ENCODE results near the gene MEIKIN. TPM values are rescaled to one million over a fixed set of nuclear protein-coding genes. Genes with fewer than 3 reads are reported as not detected.
A peak's percentile ranks its signal among the peaks of the same experiment; 100 is the strongest.
"Not testable (repeated sequence)": the region's sequence is repeated elsewhere in the genome, so short reads cannot be mapped to it uniquely, and the experiment has no call there.

MEIKIN gene
- total RNA-seq, 2 experiments from 2014 or later, result 1.1 to 2.2 TPM

- CTCF ChIA-PET, result no interaction called here
- H3K4me3 Mint-ChIP-seq, result no peak overlapping the region
- H3K36me3 Mint-ChIP-seq (ENCODE audit: low read depth), result peaks cover 6% of the 10 kb centered on the region
- no peak overlapping the region for H3K27ac Mint-ChIP-seq
- POLR2A ChIA-PET, result no interaction called here
- H3K4me1 Mint-ChIP-seq, result no peaks in the 10 kb centered on the region
- peaks cover 3% of the 10 kb centered on the region for H3K27me3 Mint-ChIP-seq
- H3K9me3 Mint-ChIP-seq, result no peaks in the 10 kb centered on the region
- no peak for DNase-seq
Observed at GRCh38 chr5:131916481-131916880, 29.0 kb downstream of the MEIKIN start.

GRCh38 chr5:131914472-131914871 is 31.0 kb downstream of the MEIKIN start:
- Mint-ChIP-seq H3K9me3 (peaks cover 6% of the 10 kb centered on the region), H3K27ac (no peak overlapping the region), H3K4me3 (no peak overlapping the region), H3K4me1 (no peaks in the 10 kb centered on the region), H3K36me3 (ENCODE audit: low read depth) (peaks cover 7% of the 10 kb centered on the region), H3K27me3 (peaks cover 10% of the 10 kb centered on the region)
- ChIA-PET CTCF (no interaction called here), POLR2A (no interaction called here)
- DNase-seq, result no peak

- Mint-ChIP-seq H3K9me3 (peaks cover 13% of the 10 kb centered on the region), H3K4me3 (no peak overlapping the region), H3K27ac (no peak overlapping the region), H3K36me3 (ENCODE audit: low read depth) (peaks cover 8% of the 10 kb centered on the region), H3K4me1 (no peaks in the 10 kb centered on the region), H3K27me3 (peaks cover 11% of the 10 kb centered on the region)
- no peak for DNase-seq
- ChIA-PET POLR2A (no interaction called here), CTCF (interaction anchor here (0.8 kb wide), 1 partner anchor 94 kb away, joined by 4 read pairs; no protein-coding TSS in a partner anchor)
Observed at GRCh38 chr5:131913603-131914002, 31.9 kb downstream of the MEIKIN start.

- DNase-seq, result no peak
- Mint-ChIP-seq H3K36me3 (ENCODE audit: low read depth) (peaks cover 58% of the 10 kb centered on the region), H3K9me3 (peaks cover 58% of the 10 kb centered on the region), H3K4me1 (peaks cover 27% of the 10 kb centered on the region), H3K27me3 (peaks cover 14% of the 10 kb centered on the region), H3K27ac (no peak overlapping the region), H3K4me3 (no peak overlapping the region)
- CTCF ChIA-PET, result no interaction called here
- POLR2A ChIA-PET, result no interaction called here
Observed at GRCh38 chr5:131906668-131907067, 38.8 kb downstream of the MEIKIN start.

GRCh38 chr5:131902266-131902665 is 43.2 kb downstream of the MEIKIN start:
- CTCF ChIA-PET, H3K4me3 Mint-ChIP-seq, H3K27me3 Mint-ChIP-seq, POLR2A ChIA-PET: not testable (repeated sequence)
- peaks cover 59% of the 10 kb centered on the region for H3K36me3 Mint-ChIP-seq (ENCODE audit: low read depth)
- peak overlapping the region; percentile 82 for H3K27ac Mint-ChIP-seq
- H3K4me1 Mint-ChIP-seq, result peaks cover 35% of the 10 kb centered on the region
- DNase-seq, result peak; percentile 42
- H3K9me3 Mint-ChIP-seq, result peaks cover 73% of the 10 kb centered on the region

GRCh38 chr5:131899686-131900085 is 45.8 kb downstream of the MEIKIN start:
- no peak for DNase-seq
- Mint-ChIP-seq H3K27me3 (peaks cover 15% of the 10 kb centered on the region), H3K27ac (no peak overlapping the region), H3K9me3 (peaks cover 75% of the 10 kb centered on the region), H3K36me3 (ENCODE audit: low read depth) (peaks cover 53% of the 10 kb centered on the region), H3K4me3 (no peak overlapping the region), H3K4me1 (peaks cover 30% of the 10 kb centered on the region)
- POLR2A ChIA-PET, result no interaction called here
- CTCF ChIA-PET, result no interaction called here

- DNase-seq, result no peak
- CTCF ChIA-PET, result no interaction called here
- H3K4me1 Mint-ChIP-seq, result no peaks in the 10 kb centered on the region
- POLR2A ChIA-PET, result no interaction called here
- no peak overlapping the region for H3K27ac Mint-ChIP-seq
- peaks cover 2% of the 10 kb centered on the region for H3K9me3 Mint-ChIP-seq
- no peak overlapping the region for H3K4me3 Mint-ChIP-seq
- H3K27me3 Mint-ChIP-seq, result no peaks in the 10 kb centered on the region
- no peaks in the 10 kb centered on the region for H3K36me3 Mint-ChIP-seq (ENCODE audit: low read depth)
Observed at GRCh38 chr5:131883984-131884383, 61.5 kb downstream of the MEIKIN start.

- no peak overlapping the region for H3K27ac Mint-ChIP-seq
- H3K4me3 Mint-ChIP-seq, result no peak overlapping the region
- no peak for DNase-seq
- H3K36me3 Mint-ChIP-seq (ENCODE audit: low read depth), result no peaks in the 10 kb centered on the region
- no peaks in the 10 kb centered on the region for H3K27me3 Mint-ChIP-seq
- ChIA-PET CTCF (interaction anchor here (0.6 kb wide), 1 partner anchor 516 kb away, joined by 3 read pairs; no protein-coding TSS in a partner anchor), POLR2A (no interaction called here)
- H3K4me1 Mint-ChIP-seq, result no peaks in the 10 kb centered on the region
- H3K9me3 Mint-ChIP-seq, result peaks cover 2% of the 10 kb centered on the region
Observed at GRCh38 chr5:131879705-131880104, 65.8 kb downstream of the MEIKIN start.

- POLR2A ChIA-PET, result no interaction called here
- CTCF ChIA-PET, result interaction anchor here (1.0 kb wide), 1 partner anchor 20 kb away, joined by 3 read pairs; no protein-coding TSS in a partner anchor
- no peaks in the 10 kb centered on the region for H3K27me3 Mint-ChIP-seq
- DNase-seq, result no peak
- no peak overlapping the region for H3K4me3 Mint-ChIP-seq
- no peak overlapping the region for H3K27ac Mint-ChIP-seq
- H3K9me3 Mint-ChIP-seq, result peaks cover 4% of the 10 kb centered on the region
- no peaks in the 10 kb centered on the region for H3K36me3 Mint-ChIP-seq (ENCODE audit: low read depth)
- no peaks in the 10 kb centered on the region for H3K4me1 Mint-ChIP-seq
Observed at GRCh38 chr5:131877873-131878272, 67.6 kb downstream of the MEIKIN start.

- CTCF ChIA-PET; DNase-seq; POLR2A ChIA-PET; H3K4me3 Mint-ChIP-seq; H3K27ac Mint-ChIP-seq; H3K36me3 Mint-ChIP-seq (ENCODE audit: low read depth); H3K27me3 Mint-ChIP-seq; H3K4me1 Mint-ChIP-seq: not testable (repeated sequence)
- peaks cover 12% of the 10 kb centered on the region for H3K9me3 Mint-ChIP-seq
Observed at GRCh38 chr5:131871251-131871650, 74.2 kb downstream of the MEIKIN start.

GRCh38 chr5:131867524-131867923 is 77.9 kb downstream of the MEIKIN start:
- CTCF ChIA-PET, result no interaction called here
- peaks cover 5% of the 10 kb centered on the region for H3K36me3 Mint-ChIP-seq (ENCODE audit: low read depth)
- H3K4me3 Mint-ChIP-seq, result no peak overlapping the region

GRCh38 chr5:131863700-131864099 is 81.8 kb downstream of the MEIKIN start:
- no peak for DNase-seq
- CTCF ChIA-PET, result interaction anchor here (0.6 kb wide), 1 partner anchor 10 kb away, joined by 3 read pairs; no protein-coding TSS in a partner anchor

More at GRCh38 chr5:131867524-131867923, 77.9 kb downstream of the MEIKIN start:
- no peak for DNase-seq
- H3K27me3 Mint-ChIP-seq, result no peaks in the 10 kb centered on the region
- peaks cover 36% of the 10 kb centered on the region for H3K9me3 Mint-ChIP-seq
- no peaks in the 10 kb centered on the region for H3K4me1 Mint-ChIP-seq
- no peak overlapping the region for H3K27ac Mint-ChIP-seq
- POLR2A ChIA-PET, result no interaction called here

GRCh38 chr5:131857388-131857787 is 88.1 kb downstream of the MEIKIN start:
- CTCF ChIA-PET, result no interaction called here
- peaks cover 5% of the 10 kb centered on the region for H3K27me3 Mint-ChIP-seq
- H3K4me3 Mint-ChIP-seq, result no peak overlapping the region
- peaks cover 10% of the 10 kb centered on the region for H3K36me3 Mint-ChIP-seq (ENCODE audit: low read depth)
- peaks cover 20% of the 10 kb centered on the region for H3K4me1 Mint-ChIP-seq
- POLR2A ChIA-PET, result no interaction called here
- peaks cover 18% of the 10 kb centered on the region for H3K9me3 Mint-ChIP-seq
- DNase-seq, result no peak
- H3K27ac Mint-ChIP-seq, result no peak overlapping the region

More at GRCh38 chr5:131863700-131864099, 81.8 kb downstream of the MEIKIN start:
- Mint-ChIP-seq H3K9me3 (peaks cover 40% of the 10 kb centered on the region), H3K27ac (no peak overlapping the region), H3K36me3 (ENCODE audit: low read depth) (peaks cover 5% of the 10 kb centered on the region), H3K27me3 (no peaks in the 10 kb centered on the region), H3K4me3 (no peak overlapping the region), H3K4me1 (no peaks in the 10 kb centered on the region)
- POLR2A ChIA-PET, result no interaction called here

GRCh38 chr5:131855452-131855851 is 90.0 kb downstream of the MEIKIN start:
- CTCF ChIA-PET, result interaction anchor here (1.1 to 2.2 kb wide), 3 partner anchors 46 to 266 kb away, joined by 3 to 7 read pairs (median 4); no protein-coding TSS in a partner anchor
- Mint-ChIP-seq H3K4me1 (peaks cover 20% of the 10 kb centered on the region), H3K27me3 (peaks cover 6% of the 10 kb centered on the region), H3K4me3 (no peak overlapping the region), H3K9me3 (peaks cover 11% of the 10 kb centered on the region), H3K36me3 (ENCODE audit: low read depth) (peaks cover 14% of the 10 kb centered on the region), H3K27ac (no peak overlapping the region)
- POLR2A ChIA-PET, result no interaction called here
- no peak for DNase-seq

All from activated CD4-positive, alpha-beta memory T cell treated with anti-CD3 and anti-CD28 coated beads, Interleukin-2, amount 10 ng/mL, durations not matched to agents 7 days and 5 days (primary cell).